HT-29 (cell line): ENCODE results near the gene PGLYRP1. TPM values are rescaled to one million over a fixed set of nuclear protein-coding genes. Genes with fewer than 3 reads are reported as not detected.
A peak's percentile ranks its signal among the peaks of the same experiment; 100 is the strongest.

ENCODE experiments used
- DNase-seq: peaks from one replicate; pipeline ENCODE4 v3.0.0-alpha.2; 2015; ENCODE audit warnings: low spot score
- total RNA-seq: library from RNA; depleted of rRNA; stranded (reverse); fragments of >200 nt; shearing (Covaris generic); gene quantifications from 2 replicates; pipeline ENCODE4 v1.2.3, GENCODE V29; 2014; rRNA removed

The PGLYRP1 gene, protein sequence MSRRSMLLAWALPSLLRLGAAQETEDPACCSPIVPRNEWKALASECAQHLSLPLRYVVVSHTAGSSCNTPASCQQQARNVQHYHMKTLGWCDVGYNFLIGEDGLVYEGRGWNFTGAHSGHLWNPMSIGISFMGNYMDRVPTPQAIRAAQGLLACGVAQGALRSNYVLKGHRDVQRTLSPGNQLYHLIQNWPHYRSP
- not detected in 2 replicates for total RNA-seq

DNA sequence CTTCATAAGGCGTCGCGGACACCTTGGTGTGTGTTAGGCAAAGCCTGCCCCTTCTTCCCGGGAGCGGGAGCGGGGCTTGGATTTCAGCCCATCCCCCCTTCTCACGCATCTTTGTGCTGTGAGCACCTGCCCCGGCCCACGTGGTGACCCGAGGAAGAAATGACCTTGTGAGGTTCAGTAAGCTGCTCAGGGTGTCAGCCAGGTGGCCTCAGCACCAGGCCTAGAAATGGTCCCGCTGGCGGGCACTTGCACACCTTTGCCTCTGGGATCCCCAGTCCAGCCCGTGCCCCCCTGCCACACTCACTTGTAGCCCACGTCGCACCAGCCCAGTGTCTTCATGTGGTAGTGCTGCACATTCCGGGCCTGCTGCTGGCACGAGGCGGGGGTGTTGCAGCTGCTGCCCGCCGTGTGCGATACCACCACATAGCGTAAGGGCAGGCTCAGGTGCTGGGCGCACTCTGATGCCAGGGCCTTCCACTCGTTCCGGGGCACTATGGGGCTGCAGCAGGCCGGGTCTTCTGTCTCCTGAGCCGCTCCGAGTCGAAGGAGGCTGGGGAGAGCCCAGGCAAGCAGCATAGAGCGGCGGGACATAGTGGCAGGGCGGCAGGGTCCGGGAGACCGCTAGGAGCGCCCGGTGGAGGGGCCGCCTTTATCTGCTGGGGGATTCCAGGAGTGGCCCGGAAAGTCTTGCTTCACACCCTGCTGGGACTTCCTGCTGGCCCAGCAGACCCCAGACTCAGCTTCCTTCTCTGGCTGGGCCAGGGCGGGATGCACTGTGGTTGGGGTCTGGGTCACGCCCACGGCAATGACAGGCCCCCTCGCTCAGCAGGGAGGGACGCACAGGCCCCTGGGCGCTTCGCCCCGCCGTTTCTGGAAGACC is at the start of gene PGLYRP1:
PGLYRP1 (minus strand) TSS at position 623 of the 880 bp plus-strand sequence; CDS start at position 591, 32 bp downstream.
- DNase-seq: no peak

GRCh38 chr19:46069806-46070341 is 47.0 kb upstream of the PGLYRP1 start:
- peak; percentile 71 for DNase-seq

- peak; percentile 99 for DNase-seq
Observed at GRCh38 chr19:46068345-46069258, 45.7 kb upstream of the PGLYRP1 start.

DNA sequence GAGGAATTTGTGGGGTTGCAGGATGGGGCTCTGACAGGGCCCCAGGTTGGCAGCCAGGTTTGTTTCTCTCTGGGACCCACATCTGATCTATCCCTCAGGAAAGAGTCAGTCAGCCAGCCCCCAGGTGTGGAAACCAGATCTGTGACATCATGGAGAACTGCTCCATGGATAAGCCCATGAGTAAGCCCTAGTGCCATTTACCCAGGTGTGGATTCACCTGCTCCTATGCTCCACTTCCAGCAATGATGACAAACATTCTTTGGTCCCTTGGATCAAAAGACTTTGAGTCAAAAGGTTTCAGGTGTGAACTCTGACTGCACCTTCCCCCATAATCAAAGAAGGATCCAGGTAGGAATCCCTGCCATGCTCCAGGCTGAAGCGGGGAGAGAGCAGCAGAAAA is 44.8 kb upstream of the PGLYRP1 start:
- DNase-seq: no peak

DNA sequence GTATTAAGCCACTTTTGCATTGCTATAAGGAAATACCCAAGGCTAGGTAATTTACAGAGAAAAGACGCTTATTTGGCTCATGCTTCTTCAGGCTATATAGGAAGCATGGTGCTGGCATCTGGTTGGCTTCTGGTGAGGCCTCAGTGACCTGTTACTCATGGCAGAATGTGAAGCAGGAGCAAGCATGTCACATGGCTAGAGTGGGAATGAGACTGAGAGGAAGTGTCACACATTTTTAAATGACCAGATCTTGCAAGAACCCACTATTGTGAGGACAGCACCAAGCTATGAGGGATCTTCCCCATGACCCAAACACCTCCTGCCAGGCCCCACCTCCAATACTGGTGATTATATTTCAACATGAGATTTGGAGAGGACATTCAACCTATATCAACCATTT is 43.6 kb upstream of the PGLYRP1 start:
- DNase-seq: no peak

GRCh38 chr19:46065486-46066071 is 42.7 kb upstream of the PGLYRP1 start:
- DNase-seq: no peak

GRCh38 chr19:46063201-46063600 is 40.3 kb upstream of the PGLYRP1 start:
- DNase-seq: no peak

- no peak for DNase-seq
Observed at GRCh38 chr19:46060012-46060411, 37.2 kb upstream of the PGLYRP1 start.

- DNase-seq: no peak
Observed at GRCh38 chr19:46058778-46059177, 35.9 kb upstream of the PGLYRP1 start.

DNA sequence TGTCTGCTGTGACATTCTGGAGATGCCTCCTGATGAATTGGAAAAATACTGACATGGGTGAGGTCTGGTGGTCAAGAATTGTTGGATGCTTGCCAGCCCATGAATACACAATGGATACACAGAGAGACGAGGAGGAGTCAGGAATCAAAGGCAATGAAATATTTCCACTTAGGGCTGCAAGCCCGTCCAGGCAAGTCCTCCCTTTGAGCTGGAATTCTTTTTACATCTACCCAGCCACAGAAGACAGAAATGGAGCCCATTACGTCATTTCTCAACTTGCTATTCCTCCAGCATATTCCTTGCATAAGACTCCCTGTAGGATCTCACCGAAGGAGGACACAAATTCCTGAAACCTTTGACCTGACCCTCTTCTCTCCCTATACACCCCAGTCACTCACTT is 33.7 kb upstream of the PGLYRP1 start:
- peak; percentile 76 for DNase-seq

DNA sequence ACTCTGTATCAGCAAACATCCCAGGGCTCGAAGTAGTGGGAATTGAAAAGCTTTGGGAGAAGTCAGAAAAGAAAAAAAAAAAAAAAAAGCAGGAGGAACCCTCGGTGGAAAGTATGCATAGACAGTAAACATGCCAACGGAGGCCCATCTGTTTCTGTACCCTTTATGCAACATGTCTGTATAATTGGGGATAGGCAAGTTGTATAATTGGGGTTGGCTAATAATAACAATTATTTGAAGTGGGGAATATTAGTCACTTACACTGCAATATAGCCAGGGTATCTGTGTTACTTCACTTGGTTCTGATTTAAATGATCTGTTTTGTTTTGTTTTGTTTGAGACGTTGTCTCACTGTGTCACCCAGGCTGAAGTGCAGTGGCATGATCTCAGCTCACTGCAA is 30.0 kb upstream of the PGLYRP1 start:
- no peak for DNase-seq

- DNase-seq: no peak
Observed at GRCh38 chr19:46049597-46049996, 26.7 kb upstream of the PGLYRP1 start.

- no peak for DNase-seq
Observed at GRCh38 chr19:46043519-46043918, 20.7 kb upstream of the PGLYRP1 start.

DNA sequence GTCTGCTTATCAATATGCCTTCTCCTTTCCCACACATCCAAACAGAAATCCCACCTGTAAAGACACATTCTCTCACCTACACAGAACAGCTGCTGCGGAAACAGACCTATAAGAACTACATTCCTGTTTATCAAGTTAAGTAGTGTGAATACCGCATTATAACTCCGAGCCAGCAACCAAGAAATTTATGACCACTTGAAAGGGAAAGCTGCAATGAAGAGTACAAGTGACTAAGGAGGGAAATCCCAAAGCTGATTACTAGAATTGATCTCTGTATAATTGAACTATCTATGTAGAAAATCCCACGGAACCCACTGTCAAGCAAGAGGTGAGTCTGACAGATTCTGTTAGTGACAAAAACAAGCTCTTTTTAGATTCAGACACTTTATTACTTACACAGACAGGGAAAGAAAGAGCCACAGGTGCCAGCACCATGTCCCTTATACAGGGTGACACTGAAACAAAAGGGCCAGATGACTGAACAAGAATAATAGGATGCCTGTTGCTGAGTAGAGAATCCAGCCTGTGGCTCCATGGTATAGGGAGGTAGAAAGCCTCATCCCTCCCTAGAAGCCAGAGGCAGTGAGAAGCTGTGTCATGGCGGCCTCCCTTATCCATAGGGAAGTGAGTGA is 19.5 kb upstream of the PGLYRP1 start:
- peak; percentile 82 for DNase-seq

GRCh38 chr19:46040952-46041500 is 18.2 kb upstream of the PGLYRP1 start, which contains the start of gene IGFL4:
Gene IGFL4, minus strand, starts transcription at chr19:46041002. Its CDS starts 40 bp downstream, at chr19:46040962.
- peak; percentile 97 for DNase-seq

GRCh38 chr19:46040125-46040524 is 17.3 kb upstream of the PGLYRP1 start:
- no peak for DNase-seq

GRCh38 chr19:46036744-46037128 is 13.9 kb upstream of the PGLYRP1 start:
- peak; percentile 48 for DNase-seq

DNA sequence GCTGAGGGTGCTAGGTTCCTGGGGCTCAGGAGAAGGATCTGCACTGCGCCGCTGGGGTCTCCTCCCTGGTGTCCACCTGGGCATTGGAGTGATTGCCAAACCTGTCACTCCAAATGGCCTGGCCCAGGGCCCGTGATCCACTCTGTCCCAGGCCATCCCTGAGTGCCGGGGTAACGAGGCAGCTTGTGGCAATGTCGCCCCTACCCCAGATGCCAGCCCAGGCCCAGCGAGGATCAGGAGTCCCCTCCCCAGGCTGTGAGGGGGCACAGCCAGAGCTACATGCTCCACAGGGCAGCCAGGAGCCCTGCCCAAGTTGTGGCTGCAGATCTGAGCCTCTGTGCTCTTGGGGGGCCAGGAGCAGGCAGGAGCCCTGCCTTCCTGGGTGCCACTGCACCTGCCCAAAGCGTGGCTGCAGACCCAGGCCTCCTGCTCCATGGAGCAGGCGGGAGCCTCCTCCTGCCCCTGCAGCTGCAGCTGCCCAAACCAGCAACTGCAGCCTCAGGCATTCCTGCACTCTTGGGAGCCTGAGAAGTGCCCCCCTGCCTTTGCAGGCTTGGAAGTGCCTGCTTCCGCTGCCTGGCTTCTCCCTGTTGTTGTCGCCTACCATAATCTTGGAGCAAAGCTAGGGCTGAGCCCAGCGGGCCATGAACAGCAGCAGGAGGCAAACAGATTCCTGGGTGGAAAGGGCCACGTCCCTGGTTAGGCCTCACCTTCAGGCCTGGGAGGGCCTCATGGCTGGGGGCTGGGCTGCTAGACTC is 13.3 kb upstream of the PGLYRP1 start:
- DNase-seq: no peak

GRCh38 chr19:46035546-46035945 is 12.7 kb upstream of the PGLYRP1 start:
- no peak for DNase-seq

- no peak for DNase-seq
Observed at GRCh38 chr19:46033401-46033800, 10.5 kb upstream of the PGLYRP1 start.
